Stimulated activated CD8-positive, alpha-beta memory T cell treated with anti-CD3 and anti-CD28 coated beads, Interleukin-4, amount 100 ng/mL, for 24 hours (primary cell): ENCODE data around the gene HCN3.
A peak's percentile ranks its signal among the peaks of the same experiment; 100 is the strongest.
"Not testable (repeated sequence)": the region's sequence is repeated elsewhere in the genome, so short reads cannot be mapped to it uniquely, and the experiment has no call there.

Source experiments
- DNase-seq: peaks from one replicate; pipeline ENCODE4 v3.0.0-alpha.2; 2020; ENCODE audit warnings: low read depth

Gene HCN3

DNA sequence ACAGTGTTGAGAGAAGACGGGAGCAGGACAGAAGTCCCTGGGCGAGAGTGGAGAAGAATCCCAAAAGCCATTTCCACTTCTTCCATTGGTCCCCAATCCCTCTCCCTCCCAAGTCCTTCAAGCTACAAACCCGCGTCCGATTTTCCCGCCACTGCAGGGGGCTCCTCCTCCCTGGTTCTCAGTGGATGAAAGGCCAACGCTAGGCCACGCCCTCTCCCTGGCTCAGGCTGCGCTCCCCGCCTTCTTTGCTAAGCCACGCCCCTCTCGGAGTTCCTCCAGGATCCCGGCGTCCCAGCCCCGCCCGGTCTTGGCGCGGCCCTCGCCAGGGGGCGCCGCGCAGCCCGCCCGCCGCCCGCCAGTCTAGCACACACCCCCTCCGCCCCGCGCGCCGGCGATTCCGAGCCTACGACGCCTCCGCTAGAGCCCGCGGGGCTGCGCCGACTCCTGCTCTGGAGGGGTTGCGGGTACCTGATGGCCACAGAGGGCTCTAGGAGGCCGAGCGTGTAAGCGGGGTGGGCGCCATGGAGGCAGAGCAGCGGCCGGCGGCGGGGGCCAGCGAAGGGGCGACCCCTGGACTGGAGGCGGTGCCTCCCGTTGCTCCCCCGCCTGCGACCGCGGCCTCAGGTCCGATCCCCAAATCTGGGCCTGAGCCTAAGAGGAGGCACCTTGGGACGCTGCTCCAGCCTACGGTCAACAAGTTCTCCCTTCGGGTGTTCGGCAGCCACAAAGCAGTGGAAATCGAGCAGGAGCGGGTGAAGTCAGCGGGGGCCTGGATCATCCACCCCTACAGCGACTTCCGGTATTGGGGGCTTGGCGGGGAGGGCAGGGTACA lies at the start of gene HCN3:
HCN3 (plus strand) TSS at position 394 of the 832 bp plus-strand sequence; CDS start at position 522, 128 bp downstream.
- DNase-seq: peak; percentile 96

GRCh38 chr1:155228096-155228427 lies 49.2 kb upstream of the HCN3 start:
- DNase-seq: no peak

GRCh38 chr1:155231302-155231701 lies 46.0 kb upstream of the HCN3 start:
- not testable (repeated sequence) for DNase-seq

DNA sequence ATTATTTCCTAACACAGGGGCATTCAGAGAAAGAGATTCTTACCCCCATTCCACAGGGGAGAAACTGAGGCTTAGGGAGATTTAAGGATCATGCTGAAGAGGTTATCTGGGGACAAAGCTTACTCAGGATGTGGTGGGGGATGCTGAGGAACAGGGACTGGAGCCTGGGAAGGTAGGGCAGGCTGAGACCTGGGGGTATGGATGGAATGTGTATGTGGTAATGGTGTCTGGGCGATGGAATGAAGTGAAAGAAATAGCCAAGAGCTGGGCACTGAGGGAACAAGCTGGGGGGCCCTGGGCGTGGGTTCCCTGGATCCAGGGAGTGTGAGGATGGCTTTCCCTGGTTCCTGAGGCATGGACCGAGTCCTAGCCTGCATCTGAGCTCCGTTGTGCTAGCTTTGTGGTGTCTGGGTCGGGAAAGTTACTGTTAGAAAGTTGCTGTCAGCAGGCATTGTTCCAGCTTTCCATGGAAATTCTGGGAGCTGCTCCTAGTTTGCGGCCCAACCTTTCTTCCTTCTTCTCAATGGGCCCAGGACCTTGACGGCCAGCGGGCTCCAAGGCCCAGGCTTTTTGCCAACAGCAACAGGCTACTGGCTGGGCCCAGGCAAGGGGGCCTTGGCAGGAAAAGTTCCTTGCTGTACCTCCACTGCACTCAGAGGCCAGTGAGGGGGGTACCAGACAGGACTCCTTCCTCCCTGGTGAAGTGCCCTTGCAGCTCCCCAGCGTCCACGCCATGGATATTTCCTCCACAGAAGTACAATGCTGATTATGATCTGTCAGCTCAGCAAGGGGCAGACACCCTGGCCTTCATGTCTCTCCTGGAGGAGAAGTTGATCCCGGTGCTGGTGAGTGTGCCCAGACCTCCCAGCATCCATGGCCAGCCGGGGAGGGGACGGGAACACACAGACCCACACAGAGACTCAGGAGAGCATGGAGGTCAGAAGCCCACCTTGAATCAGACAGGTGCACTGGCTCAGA lies 45.0 kb upstream of the HCN3 start:
- not testable (repeated sequence) for DNase-seq

GRCh38 chr1:155233502-155233901 lies 43.8 kb upstream of the HCN3 start:
- not testable (repeated sequence) for DNase-seq

DNA sequence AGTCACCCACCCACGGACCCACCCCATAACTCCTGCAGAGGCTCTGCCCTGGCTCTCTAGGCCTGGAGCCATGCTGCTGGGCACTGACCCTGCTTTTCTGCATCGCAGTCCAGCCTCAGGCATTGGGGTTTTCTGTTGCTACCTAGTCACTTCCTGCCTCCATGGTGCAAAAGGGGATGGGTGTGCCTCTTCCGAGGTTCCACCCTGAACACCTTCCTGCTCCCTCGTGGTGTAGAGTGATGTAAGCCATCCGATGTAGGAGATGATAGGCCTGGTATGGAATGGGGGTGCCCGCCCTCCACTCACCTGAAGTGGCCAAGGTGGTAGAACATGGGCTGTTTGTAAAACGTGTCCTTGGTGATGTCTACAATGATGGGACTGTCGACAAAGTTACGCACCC lies 41.9 kb upstream of the HCN3 start:
- DNase-seq: not testable (repeated sequence)

DNA sequence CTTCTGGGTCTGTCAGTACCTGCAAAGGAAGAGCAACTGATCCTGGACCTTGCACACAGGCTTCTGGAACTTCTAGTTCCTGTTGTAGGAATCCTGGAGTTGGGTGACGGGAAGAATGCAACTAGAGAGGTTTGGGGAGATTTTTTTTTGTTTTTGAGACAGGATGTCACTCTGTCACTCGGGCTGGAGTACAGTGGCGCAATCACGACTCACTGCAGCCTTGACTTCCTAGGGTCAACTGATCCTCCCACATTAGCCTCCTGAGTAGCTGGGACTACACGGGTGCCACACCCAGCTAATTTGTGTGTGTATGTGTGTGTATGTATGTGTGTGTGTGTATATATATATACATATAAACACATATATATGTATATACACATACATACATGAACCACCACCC lies 40.8 kb upstream of the HCN3 start:
- no peak for DNase-seq

DNA sequence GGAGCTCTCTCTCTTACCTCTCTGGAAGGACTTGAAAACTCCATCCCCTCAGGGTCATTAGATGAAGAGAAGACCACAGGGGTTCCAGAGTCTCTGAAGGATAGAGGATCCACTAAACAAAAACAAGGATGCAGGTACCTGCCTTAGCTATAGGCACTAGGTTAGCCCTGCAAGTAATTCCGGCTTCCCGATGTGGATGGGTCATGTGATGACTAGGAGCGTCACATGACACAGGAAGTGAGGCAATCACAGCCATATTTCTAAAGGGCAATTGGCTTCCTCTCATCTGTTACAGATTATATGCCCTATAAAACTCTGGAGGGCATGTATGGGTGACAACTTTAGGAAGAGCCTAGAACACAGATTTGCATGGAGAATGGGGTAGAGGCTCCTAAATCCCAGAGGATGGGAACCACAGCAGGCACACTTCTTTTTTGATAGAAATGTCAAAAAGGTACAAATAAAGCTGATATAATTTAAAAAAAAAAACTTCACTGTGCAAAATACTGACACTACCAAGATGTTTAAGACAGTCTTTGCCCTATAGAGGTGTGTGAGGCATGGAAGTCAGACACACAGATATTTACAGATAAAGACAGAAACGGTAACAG lies 36.1 kb upstream of the HCN3 start:
- DNase-seq: no peak

DNA sequence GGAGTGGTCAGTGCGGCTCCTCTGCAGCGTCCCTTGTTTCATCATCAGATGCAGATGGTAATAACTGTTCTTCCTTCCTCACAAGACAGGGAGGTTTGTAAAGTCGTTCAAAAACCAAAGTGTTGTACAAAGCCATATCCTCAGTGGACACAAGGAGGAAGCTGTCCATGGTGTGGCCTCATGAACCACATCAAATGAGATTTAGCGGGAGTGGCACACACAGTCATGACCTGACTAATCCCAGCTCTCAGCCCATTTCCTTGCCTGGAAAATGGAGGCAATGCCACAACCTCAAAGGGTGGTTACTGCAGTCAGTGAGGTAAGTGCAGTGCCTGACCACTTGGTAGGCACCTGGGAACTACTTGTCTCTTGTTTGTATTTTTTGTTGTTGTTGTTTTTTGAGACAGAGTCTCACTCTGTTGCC lies 35.4 kb upstream of the HCN3 start:
- no peak for DNase-seq

DNA sequence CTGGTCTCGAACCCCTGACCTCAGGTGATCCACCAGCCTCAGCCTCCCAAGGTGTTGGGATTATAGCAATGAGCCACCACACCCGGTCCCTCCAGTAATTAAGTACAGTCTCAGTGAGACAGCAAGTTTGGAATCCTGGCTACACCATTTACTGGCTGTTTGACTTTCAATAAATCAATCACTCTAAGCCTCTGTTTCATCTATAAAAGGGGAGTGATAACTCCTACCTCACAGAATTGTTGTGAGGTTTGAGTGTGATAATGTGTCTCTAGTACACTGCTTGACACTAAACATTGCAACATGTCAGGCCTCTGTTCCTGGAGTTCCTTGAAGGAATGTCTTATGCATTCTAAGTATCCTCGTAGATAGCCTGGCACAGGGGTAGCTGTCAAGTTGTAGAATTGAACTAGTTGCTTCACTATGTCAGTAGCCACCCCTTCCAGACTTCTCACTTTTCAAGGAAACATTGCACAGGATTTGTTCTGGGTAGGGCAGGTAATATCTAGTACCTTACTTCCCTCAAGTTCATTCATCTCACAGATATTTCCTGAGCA lies 34.4 kb upstream of the HCN3 start:
- no peak for DNase-seq

DNA sequence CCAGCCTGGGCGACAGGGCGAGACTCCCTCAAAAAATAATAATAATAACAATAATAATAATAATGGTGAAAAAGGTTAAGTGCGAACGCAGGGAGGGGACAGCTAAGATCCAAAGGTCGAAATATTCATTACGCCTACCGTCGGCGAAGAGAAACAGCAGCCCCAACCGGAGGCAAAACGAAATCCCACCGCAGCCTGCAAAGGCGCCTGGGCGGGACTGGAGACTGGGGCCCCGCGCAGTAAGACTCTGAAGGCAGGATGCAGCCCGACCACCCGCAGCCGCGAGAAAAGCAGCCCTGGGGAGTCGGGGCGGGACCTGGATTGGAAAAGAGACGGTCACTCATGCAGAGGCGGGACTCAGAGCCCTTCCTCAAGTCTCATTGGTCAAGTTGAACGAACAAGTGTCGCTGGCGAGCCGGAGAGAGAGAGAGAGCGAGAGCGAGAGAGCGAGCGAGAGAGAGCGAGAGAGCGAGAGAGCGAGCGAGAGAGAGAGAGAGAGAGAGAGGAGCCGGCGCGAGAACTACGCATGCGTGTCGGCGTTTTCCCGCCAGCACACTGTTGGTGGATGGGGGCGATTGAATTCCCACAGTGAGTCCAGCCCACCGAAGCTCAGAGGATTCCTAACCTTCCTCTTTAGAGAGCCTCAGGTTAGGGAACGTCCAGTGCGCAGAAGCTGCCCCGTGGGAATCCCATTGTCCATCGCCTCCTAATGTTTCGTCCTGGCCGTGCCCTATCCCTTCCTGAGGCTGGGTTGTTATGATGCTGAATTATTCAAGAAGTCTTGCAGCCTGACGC lies 32.7 kb upstream of the HCN3 start:
- peak; percentile 93 for DNase-seq

- DNase-seq: no peak
Measured at GRCh38 chr1:155245163-155245524, 32.1 kb upstream of the HCN3 start.

GRCh38 chr1:155246796-155247195 lies 30.5 kb upstream of the HCN3 start:
- not testable (repeated sequence) for DNase-seq

DNA sequence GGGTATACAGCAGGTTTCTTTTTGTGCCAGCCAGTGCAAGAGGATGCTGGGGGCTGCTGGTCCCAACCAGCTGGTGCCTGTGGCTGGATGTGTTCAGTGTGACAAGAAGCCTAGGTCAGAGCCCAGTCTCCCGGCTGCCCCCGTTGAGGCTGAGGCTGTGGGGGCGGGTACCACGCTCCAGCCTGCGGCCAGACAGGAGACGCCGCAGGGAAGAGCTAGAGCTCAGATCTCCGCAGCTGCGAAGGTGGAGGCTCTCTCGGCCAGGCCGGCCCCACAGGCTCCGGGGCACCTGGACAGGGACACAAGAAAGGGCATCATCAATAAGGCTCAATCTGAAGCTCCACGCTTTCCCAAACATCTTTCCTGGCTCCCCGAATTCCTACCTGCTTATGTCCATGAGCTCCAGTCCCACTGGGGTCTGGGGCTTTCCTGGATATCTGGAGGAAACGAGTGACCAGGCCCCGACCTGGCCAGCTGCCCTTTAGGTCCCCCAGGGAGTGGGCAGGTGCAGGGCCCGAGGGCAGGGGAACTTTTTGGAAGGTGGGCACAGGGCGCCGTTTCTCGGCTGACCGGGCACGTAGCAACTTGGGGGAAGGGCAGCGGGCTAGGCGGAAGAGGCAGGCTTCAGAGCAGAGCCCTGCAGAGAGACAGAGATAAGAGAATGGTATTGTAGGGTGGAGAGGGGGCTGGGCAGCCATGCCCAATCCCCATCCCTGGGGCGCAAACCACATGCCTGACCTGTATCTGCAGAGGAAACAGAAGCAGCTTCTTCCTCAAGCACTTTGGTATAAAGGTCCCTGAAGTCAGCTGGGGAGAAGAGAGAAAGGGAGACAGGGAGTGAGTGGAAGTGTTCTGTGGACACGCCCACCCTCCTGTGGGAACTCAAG lies 29.4 kb upstream of the HCN3 start:
- no peak for DNase-seq

DNA sequence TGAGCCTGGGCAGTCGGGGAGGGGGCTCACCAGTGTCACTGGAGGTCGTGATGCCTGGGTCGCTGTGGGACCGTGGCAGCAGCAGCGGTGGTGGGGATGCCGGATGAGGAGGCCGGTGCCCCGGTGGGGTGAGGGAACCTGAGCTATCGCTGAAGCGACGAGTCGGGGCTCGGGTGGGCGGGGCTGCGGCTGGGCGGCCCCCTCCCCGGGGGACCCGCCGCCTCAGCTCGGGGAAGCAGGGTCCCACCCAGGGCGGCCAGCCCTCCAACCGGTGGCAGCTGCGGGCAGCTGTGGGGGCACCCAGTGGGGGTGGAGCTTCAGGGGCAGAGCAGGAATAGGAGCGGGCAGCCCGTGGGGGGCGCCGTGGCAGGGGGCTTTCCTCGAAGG lies 27.0 kb upstream of the HCN3 start:
- no peak for DNase-seq

GRCh38 chr1:155250633-155251449 lies 26.4 kb upstream of the HCN3 start:
- peak; percentile 95 for DNase-seq

DNA sequence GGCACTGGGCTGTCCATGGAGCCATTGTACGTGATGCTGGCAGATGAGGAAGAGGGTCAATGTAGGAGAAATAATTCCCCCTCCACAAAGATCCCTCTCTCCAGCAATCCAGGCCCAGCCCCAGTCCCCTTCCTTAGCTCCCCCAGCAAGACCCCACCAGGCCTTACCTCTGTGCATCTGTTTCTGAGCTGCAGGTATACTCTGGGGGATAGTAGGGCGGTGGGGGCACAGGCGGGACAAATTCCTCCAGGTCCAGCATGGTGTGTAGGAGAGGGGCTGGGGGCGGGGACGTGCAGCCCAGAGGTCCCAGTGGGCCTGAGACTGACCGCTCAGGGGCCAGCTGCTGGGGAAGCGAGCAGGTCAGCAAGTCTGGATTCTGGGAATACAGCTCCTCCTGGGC lies 25.7 kb upstream of the HCN3 start:
- DNase-seq: no peak

- no peak for DNase-seq
Measured at GRCh38 chr1:155253208-155253607, 24.1 kb upstream of the HCN3 start.

DNA sequence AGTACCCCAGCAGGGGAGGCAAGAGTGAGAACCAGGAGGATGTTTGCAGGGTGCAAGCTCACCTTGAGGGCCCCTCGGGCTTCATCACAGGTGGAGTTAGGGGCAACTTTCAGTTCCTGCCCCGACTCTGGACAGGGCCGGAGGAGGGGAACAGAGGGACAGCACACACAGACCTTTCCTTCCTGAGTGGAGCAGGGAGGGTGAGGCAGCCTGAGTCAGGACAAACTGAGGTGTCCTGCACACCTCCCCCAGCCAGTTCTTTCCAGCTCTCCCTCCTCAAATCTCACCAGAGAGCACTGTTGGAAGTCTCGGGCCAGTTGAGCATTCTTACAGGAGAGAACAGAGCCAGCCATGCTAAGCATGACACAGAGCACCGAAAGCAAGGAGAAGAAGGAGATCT lies 23.5 kb upstream of the HCN3 start:
- no peak for DNase-seq
